H1 (cell line): ENCODE measurements around the gene DLEC1. TPM values are rescaled to one million over a fixed set of nuclear protein-coding genes. Genes with fewer than 3 reads are reported as not detected.

ENCODE experiments used
- CHD7 ChIP-seq: fragments of 300-600 bp; sonication (generic); IDR thresholded peaks from 2 replicates; pipeline ENCODE4 v1.7.1; 2012; ENCODE audit warnings: low read length, moderate library complexity, mild to moderate bottlenecking, inconsistent platforms; ENCODE audit not compliant: insufficient replicate concordance
- CTCF ChIP-seq, 3 experiments: IDR thresholded peaks; 1 replicate in 2 of 3; 2 replicates in 1 of 3; pipeline versions ENCODE4 v1.5.1 to v1.6.1; 2011; ENCODE audit warnings: low read length in 3 of 3, mild to moderate bottlenecking in 3 of 3, inconsistent platforms in 2 of 3, low read depth in 1 of 3, moderate library complexity in 1 of 3; ENCODE audit not compliant: insufficient read depth in 1 of 3; ENCODE audit errors: control extremely low read depth in 1 of 3
- RNF2 ChIP-seq: fragments of 200-900, 300-1000 bp; sonication (generic); IDR thresholded peaks from 2 replicates; pipeline ENCODE4 v1.7.1; 2016; ENCODE audit warnings: borderline replicate concordance, low read depth, mild to moderate bottlenecking, antibody characterized with exemption, low read length; ENCODE audit not compliant: poor library complexity, severe bottlenecking; ENCODE audit errors: missing control alignments
- SAP30 ChIP-seq: fragments of 300-600 bp; sonication (generic); IDR thresholded peaks from 2 replicates; pipeline ENCODE4 v1.7.1; 2012; ENCODE audit warnings: low read length, moderate library complexity, mild to moderate bottlenecking, inconsistent platforms; ENCODE audit not compliant: insufficient read depth, insufficient replicate concordance
- polyA plus RNA-seq, 7 experiments: library from polyadenylated mRNA; depleted of rRNA in 3 of 7; stranded (reverse) in 5 of 7; unstranded in 2 of 7; fragments of >200 nt in 5 of 7; fragments of 200-250 nt in 2 of 7; gene quantifications; 1 replicate in 5 of 7; 2 replicates in 1 of 7; 4 replicates in 1 of 7; pipeline versions ENCODE4 v1.2.1 to v1.2.3, GENCODE V29; 2011 to 2013; ENCODE audit warnings: missing spikeins in 2 of 7, mixed read lengths in 2 of 7
- total RNA-seq: library from RNA; stranded (reverse); fragmentation: NEBNext Ultra II Directional; extraction: Animal tissue kit (Norgen Biotek cat#: 25700); gene quantifications from 2 replicates; pipeline ENCODE4 v1.2.1, GENCODE V29; 2021

The DLEC1 gene
- total and polyA plus RNA-seq, 2 of the 8 experiments (the other 6 are each of a cell fraction or from before 2014, with no cell fraction given) = 0.26 to 0.76 TPM

GRCh38 chr3:38128303-38128655, 89.3 kb downstream of the DLEC1 start (continued):
- TF ChIP-seq CHD7 = no peak
- TF ChIP-seq SAP30 = no peak
- no peak for TF ChIP-seq CTCF (IDR thresholded peaks at IDR 0.05; ENCODE audit: control extremely low read depth in 1 of 3, insufficient read depth in 1 of 3, low read depth in 1 of 3, low read length in 3 of 3)
- TF ChIP-seq RNF2 = no peak
